Dedifferentiated amniotic fluid mesenchymal stem cell (primary cell): ENCODE measurements around the gene NANOGP8.
"Not testable (repeated sequence)": the region's sequence is repeated elsewhere in the genome, so short reads cannot be mapped to it uniquely, and the experiment has no call there.

ENCODE experiments used
- DNase-seq: peaks from one replicate; pipeline ENCODE4 v3.0.0-alpha.2; 2016; ENCODE audit errors: extremely low spot score

NANOGP8 gene

DNA sequence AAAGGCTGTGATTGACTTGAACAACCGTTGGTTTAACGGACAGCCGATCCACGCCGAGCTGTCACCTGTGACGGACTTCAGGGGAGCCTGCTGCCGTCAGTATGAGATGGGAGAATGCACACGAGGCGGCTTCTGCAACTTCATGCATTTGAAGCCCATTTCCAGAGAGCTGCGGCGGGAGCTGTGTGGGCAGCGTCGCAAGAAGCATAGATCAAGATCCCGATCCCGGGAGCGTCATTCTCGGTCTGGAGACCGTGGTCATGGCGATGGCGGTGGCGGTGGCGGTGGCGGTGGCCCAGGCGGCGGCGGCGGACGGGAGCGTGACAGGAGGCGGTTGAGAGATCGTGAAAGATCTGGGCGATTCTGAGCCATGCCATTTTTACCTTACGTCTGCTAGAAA is 7.8 kb upstream of the NANOGP8 start:
- DNase-seq, result no peak

DNA sequence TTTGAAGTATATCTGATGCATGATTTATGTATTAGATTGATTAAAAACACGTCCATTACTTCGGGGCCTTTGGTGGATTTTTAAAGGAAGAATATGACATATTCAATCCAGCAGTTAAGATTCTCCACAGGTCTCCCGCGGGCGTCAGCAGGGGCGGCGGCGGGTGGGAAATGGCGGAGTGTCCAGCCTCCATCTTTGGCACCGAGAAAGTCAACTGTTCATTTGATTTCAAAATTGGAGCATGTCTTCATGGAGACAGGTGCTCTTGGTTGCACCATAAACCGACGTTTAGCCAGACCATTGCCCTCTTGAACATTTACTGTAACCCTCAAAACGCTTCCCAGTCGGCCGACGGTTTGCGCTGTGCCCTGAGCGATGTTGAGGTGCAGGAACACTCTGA is 7.2 kb upstream of the NANOGP8 start:
- no peak for DNase-seq

DNA sequence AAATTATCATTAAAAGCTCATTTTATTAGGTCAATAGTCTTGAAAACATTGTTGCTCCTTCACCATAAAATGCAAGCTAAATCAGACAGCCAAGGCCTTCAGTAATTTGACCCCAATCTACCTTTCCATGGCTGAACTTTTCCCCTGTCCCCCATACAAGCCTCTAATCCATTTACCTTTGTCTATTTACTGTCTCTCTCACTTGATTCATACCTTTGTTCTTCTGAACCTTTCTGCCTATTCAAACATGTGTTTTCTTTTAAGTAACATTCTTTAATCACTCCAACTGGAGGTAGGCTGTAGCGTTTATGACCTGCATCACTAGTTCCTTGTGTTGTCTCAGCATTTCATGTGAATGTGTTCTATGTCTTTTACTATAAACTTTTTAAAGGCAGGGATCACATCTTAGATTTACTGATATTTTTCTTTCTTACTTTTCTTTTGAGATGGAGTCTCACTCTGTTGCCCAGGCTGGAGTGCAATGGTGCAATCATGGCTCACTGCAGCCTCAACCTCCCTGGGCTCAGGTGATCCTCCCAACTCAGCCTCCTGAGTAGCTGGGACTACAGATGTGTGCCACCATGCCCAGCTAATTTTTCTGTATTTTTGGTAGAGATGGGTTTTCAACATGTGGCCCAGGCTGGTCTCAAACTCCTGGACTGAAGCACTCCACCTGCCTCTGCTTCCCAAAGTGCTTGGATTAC is 5.2 kb upstream of the NANOGP8 start:
- no peak for DNase-seq

DNA sequence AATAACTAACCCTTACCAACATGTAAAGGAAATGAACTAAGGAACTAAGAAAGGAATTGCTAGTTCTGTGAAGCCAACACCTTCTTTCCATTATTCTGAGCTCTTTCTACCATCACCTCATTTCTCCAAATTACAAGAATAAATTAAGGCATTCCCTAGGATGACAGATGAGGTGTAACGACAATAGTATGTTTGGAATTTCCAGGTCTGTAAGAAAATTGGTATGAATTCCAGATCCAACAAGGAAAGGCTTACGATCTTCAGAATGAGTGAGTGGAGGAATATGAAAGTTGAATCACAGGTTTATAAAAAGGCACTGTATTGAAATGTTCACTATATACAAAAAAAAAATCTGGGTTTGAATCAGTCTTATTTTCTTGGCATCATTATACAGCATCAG is 4.5 kb upstream of the NANOGP8 start:
- DNase-seq, result no peak

DNA sequence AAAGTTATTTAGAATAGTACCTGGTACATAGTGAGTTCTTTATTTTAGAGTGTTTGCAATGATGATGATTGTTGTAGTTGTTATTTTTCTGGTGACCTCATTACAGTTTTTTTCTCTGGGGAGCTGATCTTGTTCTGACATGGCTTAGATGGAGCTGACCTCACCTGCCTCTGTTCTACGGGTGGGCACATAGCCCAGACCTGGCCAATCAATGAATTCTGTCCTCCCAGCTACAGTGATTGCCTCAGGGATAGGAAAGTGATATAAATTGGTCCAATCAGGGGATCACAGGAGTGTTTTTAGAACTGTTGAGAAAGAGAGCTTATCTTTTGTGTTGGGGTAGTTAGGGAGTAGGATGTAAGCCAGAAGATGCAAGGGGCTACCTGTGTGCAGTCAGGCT is 3.2 kb upstream of the NANOGP8 start:
- DNase-seq, result no peak

DNA sequence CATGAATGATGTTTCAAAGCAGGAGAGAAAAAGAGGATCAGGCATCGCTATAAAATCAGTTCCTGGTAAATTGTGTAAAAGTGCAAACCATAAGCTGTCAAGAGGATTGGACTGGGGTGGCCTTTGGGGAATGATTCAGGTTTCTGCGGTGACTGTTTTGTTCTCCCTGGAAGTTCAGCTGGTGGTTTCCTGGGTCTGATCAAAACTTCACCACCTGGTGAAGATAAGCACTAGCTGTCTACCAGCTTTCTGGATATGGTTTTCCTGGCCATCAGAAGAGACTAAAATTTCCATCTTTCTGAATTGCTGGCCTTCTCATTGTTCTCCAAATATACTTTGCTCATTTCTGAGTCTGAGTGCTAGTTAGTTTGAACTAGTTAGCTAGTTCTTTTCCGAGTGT is 2.7 kb upstream of the NANOGP8 start:
- DNase-seq, result no peak

DNA sequence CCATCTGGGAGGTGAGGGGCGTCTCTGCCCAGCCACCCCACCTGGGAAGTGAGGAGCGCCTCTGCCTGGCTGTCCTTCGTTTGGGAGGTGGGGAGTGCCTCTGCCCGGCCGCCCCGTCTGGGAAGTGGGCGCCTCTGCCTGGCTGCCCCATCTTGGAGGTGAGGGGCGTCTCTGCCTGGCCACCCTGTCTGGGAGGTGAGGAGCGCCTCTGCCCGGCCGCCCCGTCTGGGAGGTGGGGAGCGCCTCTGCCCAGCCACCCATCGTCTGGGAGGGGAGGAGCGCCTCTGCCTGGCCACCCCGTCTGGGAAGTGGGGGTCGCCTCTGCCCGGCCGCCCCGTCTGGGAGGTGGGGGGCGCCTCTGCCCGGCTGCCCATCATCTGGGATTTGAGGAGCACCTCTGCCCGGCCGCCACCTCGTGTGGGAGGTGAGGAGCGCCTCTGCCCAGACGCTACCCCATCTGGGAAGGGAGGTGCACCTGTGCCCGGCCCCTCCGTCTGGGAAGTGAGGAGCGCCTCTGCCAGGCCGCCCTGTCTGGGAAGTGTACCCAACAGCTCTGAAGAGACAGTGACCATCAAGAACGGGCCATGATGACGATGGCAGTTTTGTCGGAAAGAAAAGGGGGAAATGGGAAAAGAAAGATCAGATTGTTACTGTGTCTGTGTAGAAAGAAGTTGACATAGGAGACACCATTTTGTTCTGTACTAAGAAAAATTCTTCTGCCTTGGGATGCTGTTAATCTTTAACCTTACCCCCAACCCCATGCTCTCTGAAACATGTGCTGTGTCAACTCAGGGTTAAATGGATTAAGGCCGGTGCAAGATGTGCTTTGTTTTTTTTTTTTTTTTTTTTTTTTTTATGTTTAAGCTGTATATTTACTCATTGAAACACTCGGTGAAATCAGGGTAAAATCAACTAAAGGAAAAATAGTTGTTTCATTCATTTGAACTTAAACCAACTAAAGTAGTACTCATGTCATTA is 2.4 kb downstream of the NANOGP8 start:
- not testable (repeated sequence) for DNase-seq

DNA sequence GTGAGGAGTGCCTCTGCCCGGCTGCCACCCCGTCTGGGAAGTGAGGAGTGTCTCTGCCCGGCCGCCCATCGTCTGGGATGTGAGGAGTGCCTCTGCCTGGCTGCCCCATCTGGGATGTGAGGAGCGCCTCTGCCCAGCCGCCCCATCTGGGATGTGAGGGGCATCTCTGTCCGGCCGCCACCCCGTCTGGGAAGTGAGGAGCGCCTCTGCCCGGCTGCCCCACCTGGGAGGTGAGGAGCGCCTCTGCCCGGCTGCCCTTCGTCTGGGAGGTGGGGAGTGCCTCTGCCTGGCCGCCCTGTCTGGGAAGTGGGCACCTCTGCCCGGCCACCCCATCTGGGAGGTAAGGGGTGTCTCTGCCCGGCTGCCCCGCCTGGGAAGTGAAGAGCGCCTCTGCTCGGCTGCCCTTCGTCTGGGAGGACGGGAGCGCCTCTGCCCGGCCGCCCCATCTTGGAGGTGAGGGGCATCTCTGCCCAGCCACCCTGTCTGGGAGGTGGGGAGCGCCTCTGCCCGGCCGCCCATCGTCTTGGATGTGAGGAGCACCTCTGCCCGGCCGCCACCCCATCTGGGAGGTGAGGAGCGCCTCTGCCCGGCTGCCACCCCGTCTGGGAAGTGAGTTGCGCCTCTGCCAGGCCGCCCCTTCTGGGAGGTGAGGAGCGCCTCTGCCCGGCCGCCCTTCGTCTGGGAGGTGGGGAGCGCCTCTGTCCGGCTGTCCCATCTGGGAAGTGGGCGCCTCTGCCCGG is 3.3 kb downstream of the NANOGP8 start:
- DNase-seq, result not testable (repeated sequence)

DNA sequence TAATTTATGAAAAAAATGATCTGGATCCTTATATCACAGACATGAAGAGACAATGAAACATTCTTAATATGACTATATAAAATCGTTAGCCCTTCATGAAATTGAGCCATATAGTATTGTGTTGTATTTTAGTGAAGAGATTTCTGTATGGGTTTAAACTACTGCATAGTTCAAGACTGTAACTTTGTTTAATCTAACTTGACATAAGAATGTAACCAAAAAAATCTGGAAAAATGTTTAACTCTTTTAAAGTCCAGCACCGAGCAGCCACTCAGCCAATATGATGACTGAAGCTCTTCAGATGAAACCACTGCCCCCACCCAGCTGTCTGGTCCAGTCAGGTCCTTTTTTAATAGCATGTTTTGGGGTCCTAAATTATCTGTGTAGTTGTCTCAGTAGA is 4.9 kb downstream of the NANOGP8 start:
- peak; percentile 38 for DNase-seq

DNA sequence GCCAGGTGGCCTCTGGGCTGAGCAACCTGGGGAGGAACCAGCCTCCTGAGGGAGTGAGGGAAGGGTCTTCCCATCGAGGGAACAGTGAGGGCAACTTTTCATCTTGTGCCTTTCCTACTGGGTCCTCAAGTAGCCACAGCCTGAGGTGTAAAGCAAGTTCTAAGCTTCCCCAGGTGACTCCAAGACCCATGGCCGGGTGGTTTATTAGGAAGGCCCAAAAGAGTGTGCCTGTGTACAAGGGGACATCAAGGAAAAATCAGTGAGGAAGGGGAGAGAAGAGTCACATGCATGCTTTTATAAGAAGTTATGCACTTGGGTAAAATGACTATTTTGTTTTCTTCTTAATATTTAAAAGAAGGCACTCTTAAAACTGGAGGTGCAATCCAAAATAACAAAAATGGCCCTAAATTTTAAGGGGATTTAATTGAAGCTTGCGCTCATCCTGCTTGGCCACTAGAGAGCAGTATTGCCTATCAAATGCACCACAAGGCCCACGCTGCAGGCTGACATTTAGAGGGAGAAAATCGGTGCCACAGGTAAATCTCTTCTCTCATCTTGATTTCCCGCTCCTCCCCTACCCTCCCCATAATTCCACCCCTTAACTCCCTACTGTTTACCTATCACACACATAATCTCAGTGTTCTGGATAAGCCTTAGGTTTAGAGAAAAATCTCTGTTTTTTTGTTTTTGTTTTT is 6.7 kb downstream of the NANOGP8 start:
- no peak for DNase-seq

DNA sequence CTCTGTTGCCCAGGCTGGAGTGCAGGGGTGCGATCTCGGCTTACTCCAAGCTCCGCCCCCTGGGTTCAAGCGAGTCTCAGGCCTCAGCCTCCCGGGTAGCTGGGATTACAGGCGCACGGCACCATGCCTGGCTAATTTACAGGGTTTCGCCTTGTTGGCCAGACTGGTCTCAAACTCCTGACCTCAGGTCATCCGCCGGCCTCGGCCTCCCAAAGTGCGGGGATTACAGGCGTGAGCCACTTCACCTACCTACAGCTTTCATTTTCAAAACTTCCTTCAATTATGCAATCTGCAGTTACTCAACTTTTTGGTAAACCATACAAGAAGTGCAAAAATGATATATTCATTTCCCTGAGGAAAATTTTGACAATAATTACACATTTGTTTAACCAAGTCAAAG is 14.0 kb downstream of the NANOGP8 start:
- DNase-seq, result no peak

DNA sequence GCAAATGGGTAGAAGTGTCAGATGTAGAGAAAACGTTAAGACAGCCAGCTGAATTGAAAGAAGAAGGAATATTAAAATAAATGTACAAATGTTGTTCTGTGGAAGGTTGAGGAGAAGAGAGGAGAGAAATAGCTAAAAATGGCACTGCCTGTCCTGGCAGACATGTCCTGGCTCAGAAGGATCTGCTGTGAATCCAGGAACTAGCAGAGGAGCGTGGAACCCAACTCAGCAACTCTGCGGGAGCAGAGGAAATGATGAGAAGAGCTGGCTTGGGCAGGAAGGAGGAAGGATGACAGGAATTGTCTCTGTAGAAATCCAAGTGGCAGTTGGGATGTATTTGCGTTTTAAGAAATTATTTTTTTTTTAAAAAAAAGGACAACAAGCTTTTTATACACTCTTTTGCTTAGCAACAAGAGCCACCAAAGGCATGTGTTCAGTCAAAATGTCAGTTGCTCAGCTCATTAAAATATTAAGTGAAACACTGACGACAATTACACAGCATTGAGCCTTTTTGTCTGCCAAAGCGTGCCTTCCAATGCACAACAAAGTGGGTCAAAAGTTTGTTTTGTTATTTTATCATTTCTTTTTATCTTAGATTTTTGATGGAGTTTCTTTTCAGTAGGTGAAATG is 16.1 kb downstream of the NANOGP8 start:
- DNase-seq, result no peak

DNA sequence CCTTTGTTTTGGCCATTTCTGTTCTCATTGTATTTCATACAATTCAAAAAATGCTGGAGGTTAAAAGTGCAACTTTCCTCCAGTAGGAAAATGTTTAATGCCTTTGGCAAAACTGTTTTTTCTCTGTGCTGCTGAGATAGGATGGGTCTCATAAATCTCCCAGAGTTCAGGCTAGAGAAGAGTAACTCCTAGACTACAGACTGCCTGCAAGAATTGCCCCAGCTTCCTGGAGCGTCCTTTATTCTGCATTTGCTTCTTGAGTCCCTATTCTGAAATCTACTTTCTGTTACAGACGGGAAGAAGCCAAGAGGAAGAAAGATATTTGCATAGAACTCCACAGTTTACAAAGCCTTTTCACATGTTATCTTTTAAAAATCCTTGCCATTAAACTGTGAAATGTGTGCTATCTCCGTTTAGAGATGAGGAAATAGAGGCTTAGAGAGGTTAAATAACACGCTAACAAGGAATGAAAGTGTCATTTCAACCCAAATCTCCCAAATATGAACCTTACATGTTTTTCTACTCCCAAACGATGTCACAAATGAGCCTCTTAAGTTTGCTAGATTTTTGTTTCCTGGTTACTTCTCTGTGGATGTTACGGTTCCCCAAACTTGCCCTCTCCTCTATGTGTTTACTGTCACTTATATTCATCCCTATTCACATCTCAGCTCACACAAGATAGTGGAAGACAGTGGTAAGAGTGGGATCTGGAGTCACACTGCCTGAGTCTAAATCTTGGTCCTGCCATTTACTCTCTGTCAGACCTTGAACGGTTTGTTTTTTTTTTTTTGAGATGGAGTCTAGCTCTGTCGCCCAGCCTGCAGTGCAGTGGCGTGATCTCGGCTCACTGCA is 17.4 kb downstream of the NANOGP8 start:
- DNase-seq, result no peak

DNA sequence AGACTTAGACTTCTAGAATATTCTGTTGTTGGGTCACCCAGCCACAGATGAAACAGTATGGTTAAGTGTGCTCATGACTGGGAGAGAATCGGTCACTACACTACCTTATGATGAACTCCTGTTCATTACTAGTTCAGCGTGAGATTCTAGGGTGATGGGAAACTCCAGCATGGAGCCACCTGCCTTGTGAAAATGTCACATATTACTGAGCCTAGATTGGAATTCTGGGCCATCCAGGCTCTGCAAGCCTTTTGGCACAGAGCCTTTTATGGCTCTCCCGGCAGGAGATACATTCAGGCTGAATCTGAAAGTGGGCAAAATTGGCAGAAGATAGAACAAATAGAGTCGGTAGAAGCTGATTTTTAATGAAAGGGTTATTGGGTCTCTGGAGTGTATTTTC is 19.0 kb downstream of the NANOGP8 start:
- DNase-seq, result no peak

DNA sequence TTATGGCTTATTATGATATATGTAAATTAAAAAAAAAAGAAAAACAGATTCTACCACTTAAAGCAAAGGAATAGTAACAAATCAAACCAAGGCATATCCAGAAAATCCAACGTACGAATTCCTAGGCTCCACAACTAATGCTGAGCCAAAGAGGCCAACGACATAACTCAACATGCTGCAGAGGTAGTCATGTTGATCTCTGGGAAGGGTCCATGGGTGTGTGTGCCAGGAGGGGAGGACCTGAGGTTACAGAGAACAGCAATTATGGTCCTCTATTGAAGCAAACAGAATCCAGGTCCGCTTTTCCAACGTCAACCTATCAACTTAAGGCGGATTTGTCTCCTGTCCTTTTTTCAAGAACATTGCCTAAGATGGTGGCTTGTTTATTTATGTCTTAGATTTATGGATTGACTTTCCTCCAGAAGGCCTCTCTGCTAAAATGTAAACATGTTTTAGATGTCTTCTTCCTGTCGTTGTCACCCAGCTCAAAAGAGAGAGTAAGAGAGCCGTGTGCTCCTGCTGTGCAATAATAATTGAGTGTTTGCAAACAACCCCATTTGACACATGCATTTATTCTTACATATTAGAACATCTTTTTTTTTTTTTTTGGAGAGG is 20.4 kb downstream of the NANOGP8 start:
- DNase-seq, result no peak

DNA sequence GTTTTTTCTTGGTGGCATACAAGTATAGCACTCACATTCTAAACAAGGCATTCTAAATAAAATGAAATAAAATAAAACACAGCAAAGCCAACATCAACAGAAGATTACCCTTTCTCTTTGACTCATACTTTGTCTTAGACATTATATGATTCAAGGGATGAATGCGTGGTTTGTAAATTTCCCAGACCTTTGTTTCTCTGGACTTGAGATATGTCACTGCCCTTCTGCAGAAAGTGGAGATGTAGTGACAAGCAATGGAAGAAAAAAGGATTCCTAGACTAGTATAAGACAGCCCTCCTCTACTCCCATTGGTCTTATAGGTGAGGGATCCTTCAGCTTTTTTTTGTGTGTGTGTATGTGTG is 22.4 kb downstream of the NANOGP8 start:
- no peak for DNase-seq

DNA sequence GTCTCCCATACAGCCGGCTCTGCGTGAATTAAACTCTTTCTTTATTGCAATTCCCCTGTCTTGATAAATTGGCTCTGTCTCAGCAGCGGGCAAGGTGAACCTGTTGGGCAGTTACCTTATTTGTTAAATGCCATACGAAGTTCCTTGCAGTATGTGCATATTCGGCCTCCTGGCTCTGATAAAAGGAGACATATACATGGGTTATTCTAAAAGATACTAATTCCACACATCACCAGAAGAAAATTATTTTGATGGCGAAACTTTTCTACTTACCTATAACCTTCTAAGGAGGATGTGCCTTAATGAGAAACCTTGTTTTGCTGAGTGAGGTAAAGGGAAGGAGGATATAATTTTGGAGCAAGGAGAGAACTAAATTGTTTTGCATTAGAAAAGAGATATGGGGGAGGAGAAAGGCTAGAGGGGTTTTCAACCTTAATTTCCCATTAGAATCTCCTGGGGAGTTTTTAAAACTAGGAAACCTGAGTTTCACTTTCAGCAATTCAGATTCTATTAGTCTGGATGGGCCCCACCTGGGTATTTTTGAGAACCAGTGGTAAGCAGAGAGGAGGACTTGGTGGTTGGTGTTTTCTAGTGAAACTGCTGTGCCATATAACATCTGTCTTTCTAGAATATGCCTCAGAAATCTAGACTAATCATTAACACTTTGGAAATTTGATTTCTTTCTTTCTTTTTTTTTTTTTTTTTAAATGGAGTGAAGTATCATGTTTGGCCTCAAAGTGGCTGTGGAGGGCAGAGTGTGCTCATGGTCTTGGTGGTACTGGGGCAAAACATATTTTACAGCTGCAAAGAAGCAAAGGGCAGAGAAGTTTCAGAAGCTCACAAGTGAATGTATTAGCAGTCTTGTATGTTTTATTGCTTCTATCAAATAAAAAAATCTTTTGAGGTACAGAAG is 23.0 kb downstream of the NANOGP8 start:
- DNase-seq, result no peak

DNA sequence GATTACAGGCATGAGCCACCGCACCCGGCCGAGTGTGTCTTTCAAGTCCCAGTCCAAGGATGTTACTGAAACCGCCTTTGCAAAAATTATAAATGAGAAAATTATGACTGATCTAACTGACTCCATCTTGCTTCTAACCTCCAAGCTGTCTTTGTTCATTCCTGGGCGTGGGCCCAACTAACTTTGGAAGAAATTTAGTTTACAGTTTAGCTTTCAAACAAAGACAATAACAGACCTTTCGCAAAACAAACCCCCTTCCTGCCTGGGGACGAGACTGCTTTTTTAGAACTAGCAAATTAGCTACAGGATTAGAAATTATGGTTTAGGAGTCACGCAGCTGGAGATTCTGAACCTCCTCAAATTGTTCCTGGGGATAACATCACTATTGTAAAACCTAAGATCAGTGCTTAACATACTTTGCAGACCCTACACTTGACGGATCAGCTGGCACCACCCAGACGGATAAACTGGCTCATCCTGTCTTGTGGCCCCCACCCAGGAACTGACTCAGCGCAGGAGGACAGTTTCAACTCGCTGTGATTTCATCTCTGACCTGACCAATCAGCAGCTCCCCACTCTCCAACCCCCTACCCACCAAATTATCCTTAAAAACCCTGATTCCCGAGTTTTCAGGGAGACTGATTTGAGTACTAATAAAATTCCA is 23.8 kb downstream of the NANOGP8 start:
- DNase-seq, result no peak
